Cardiac fibroblast (primary cell): Measurements from ENCODE around the gene PRDM2.
"Not testable (repeated sequence)": the region's sequence is repeated elsewhere in the genome, so short reads cannot be mapped to it uniquely, and the experiment has no call there.

ENCODE experiments used
- DNase-seq, 2 donors: peaks; one replicate each; pipeline versions ENCODE4 v3.0.0 to v3.0.0-alpha.2; 2010; ENCODE audit warnings: low read depth in 2 of 2
- H3K4me3 ChIP-seq, 2 donors: replicated peaks in 1 of 2; 1 replicate in 1 of 2; 2 replicates in 1 of 2; pipeline ENCODE4 v1.5.1; 2011; ENCODE audit warnings: low read depth in 2 of 2, low read length in 2 of 2, mild to moderate bottlenecking in 2 of 2, moderate library complexity in 1 of 2
- TF ChIP-seq, protein P1 (sequence below): IDR thresholded peaks from one replicate; pipeline ENCODE4 v1.5.1; 2011; ENCODE audit warnings: low read depth, mild to moderate bottlenecking, low read length, inconsistent platforms

Gene PRDM2

DNA sequence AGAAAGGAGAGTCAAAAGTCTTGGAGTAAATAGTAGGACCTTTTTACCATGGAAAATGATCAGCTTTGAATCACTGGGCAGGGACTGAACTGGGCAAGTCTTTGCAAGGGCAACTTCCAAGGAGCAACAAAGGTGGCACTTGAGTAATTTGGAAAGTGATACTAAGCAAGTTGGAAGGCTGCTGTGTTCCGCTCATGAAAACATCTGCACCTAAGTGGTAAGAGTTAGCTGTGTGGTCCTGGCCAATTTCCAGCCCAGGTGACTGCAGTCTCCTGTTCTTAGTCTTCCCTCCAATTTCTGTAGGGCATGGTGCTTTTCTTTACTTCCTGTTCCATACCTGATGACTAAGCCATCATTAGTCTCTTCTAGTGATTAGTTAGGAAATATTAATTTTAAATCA is 35.5 kb upstream of the PRDM2 start:
- TF ChIP-seq, protein P1, sequence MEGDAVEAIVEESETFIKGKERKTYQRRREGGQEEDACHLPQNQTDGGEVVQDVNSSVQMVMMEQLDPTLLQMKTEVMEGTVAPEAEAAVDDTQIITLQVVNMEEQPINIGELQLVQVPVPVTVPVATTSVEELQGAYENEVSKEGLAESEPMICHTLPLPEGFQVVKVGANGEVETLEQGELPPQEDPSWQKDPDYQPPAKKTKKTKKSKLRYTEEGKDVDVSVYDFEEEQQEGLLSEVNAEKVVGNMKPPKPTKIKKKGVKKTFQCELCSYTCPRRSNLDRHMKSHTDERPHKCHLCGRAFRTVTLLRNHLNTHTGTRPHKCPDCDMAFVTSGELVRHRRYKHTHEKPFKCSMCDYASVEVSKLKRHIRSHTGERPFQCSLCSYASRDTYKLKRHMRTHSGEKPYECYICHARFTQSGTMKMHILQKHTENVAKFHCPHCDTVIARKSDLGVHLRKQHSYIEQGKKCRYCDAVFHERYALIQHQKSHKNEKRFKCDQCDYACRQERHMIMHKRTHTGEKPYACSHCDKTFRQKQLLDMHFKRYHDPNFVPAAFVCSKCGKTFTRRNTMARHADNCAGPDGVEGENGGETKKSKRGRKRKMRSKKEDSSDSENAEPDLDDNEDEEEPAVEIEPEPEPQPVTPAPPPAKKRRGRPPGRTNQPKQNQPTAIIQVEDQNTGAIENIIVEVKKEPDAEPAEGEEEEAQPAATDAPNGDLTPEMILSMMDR = no peak
- DNase-seq = no peak
- no peak overlapping the region for H3K4me3 ChIP-seq

DNA sequence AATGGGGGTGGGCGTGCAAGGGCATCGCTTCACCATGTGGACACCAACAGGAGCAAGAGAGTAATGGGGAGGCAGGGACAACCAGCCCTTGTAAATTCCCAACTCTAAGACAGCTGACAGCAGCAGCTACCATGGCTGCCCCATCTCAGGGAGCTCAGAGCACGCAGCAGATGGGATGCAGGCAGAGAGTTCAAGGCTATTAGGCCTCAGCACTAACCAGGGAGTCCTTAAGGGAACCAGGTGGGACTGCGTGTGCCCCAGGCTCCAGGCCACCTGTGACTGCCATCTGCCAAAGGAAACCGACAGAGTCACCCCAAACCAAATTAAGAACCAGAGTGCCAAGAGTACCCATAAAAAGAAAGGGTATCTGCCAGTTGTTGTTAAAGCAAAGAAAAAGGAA is 33.7 kb upstream of the PRDM2 start:
- H3K4me3 ChIP-seq = no peak overlapping the region
- TF ChIP-seq, protein P1 = no peak
- no peak for DNase-seq

DNA sequence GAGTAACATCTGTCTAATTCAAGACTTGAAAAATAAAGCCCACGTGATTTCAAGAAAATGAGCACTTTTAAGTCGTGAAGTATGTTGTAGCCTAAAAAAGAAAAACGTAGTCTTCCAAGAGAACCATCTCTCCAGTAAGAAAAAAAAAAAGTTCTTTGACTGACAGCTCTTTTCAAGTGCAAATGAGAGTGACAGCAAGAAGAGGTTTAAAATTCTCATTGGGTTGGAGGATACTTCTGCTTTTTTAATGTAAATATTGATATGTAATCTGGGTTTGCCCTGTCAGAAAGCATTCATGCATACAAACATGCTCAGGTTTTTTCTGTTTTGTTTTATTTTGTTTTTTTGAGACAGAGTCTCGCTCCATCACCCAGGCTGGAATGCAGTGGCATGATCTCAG is 32.3 kb upstream of the PRDM2 start:
- no peak overlapping the region for H3K4me3 ChIP-seq
- TF ChIP-seq, protein P1 = no peak
- no peak for DNase-seq

DNA sequence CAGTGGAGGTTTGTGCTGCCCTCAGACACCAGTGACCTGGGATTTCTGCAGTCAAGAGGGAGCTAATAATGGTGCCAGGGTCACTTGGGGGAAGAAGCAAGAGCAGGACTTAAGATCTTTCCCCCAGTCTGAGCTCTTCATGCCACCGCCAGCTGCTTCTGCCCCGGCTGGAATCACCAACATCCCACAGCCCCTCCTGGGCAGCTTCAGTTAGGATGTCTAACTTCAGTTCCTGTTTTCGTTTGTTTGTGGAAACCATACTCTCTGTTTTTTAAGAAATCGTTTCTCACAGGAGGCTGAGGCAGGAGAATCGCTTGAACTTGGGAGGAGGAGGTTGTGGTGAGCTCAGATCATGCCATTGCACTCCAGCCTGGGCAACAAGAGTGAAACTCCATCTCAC is 25.6 kb upstream of the PRDM2 start:
- no peak for DNase-seq
- TF ChIP-seq, protein P1 = no peak

DNA sequence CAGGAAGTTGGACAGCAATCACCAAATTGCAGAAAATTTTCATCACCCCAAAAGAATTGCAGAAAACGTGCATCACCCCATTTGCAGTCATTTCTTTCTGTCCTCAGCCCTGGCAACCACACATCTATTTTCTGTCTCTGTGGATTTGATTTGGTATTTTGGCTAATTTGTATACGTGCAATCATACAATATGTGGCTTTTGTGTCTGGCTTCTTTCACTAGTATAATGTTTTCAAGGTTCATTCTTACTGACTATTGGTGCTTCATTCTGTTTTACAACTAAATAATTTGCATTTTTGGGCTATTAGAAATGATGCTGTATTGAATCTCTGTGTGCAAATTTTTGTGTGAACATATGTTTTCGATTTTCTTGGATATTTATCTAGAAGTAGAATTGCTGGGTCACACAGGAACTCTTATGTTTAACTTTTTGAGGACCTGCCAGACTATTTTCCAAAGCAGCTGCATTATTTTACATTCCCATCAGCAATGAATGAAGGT is 24.8 kb upstream of the PRDM2 start:
- no peak for DNase-seq
- no peak overlapping the region for H3K4me3 ChIP-seq
- TF ChIP-seq, protein P1 = no peak

More for the DNA sequence above, 25.6 kb upstream of the PRDM2 start:
- H3K4me3 ChIP-seq = no peak overlapping the region

DNA sequence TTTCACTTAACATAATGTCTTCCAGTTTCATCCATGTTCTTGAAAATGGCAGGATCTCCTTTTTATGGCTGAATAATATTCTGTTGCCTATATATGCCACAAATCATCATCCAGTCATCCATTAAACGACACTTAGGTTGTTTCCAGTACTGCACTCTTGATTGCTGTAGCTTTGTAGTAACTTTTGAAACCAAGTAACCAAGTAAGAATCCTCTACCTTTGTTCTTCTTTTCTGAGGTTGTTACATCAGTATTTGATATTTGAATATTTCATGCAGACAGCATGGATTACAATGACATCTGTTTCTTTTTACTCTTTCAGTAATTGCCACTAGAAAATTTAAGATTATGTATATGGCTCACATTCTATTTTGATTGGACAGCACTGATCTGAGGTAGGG is 22.1 kb upstream of the PRDM2 start:
- DNase-seq = no peak
- TF ChIP-seq, protein P1 = no peak
- no peak overlapping the region for H3K4me3 ChIP-seq

DNA sequence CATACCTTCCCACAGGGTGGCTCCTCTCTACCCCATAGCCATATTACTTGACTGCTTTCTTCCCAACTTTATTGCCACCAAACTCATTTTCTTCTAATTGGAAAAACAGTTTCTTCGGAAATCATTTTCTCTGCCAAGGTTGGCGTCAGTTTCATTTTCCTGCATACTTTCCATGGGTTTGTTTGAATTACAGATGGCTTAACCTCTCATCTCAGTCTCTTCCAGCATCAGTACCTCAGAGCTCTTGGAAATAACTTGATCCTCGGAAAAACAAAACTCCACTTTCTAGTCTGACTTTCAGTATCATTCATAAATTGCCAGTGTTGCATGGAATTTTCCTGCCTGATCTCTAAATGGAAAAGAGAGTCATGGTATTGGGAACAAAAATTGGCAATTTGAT is 20.3 kb upstream of the PRDM2 start:
- DNase-seq = no peak
- no peak overlapping the region for H3K4me3 ChIP-seq
- TF ChIP-seq, protein P1 = no peak

DNA sequence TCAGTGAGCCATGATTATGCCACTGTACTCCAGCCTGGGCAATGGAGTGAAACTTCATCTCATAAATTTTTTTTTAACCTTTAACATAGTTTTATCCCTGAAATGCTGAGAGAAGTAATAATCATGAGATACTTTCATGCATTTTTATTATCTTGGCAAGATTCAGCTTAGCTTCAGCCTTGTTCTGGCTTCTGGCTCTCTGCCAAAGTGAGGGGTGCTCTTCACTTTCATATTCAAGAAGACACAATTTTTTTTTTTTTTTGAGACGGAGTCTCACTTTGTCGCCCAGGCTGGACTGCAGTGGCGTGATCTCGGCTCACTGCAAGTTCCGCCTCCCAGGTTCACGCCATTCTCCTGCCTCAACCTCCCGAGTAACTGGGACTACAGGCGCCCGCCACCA is 19.4 kb upstream of the PRDM2 start:
- not testable (repeated sequence) for H3K4me3 ChIP-seq, DNase-seq
